ENCODE measurements around the gene RXFP3. TPM values are rescaled to one million over a fixed set of nuclear protein-coding genes. Genes with fewer than 3 reads are reported as not detected.
"Not testable (repeated sequence)": the region's sequence is repeated elsewhere in the genome, so short reads cannot be mapped to it uniquely, and the experiment has no call there.

Gene RXFP3
- total and polyA plus RNA-seq, 5 experiments from 2014 or later: not detected

DNA sequence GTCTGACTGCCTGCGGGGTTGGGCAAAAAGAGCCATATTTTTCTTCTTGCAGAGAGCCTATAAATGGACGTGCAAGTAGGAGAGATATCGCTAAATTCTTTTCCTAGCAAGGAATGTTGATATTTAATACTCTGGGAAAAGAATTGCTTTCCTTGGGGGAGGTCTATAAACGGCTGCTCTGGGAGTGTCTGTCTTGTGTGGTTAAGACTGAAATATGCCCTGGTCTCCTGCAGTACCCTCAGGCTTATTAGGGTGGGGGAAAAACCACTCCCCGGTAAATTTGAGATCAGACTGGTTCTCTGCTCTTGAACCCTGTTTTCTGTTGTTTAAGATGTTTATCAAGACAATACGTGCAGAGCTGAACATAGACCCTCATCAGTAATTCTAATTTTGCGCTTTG is 29.9 kb upstream of the RXFP3 start:
- ATAC-seq, POLR2A ChIA-PET, H3K4me3 Mint-ChIP-seq, H3K27ac Mint-ChIP-seq, DNase-seq, H3K4me1 Mint-ChIP-seq: not testable (repeated sequence)
- Mint-ChIP-seq H3K9me3 (peaks cover 15 to 74% (median 53%) of the 10 kb centered on the region in 9 donors), H3K27me3 (peaks cover 2 to 19% (median 10%) of the 10 kb centered on the region in 5 donors), H3K36me3 (peaks cover 0 to 46% (median 21%) of the 10 kb centered on the region in 3 donors)

GRCh38 chr5:33914844-33915243 is 21.3 kb upstream of the RXFP3 start:
- Mint-ChIP-seq H3K36me3 (peaks cover 0 to 40% (median 7%) of the 10 kb centered on the region in 3 donors), H3K9me3 (peaks cover 6 to 56% (median 38%) of the 10 kb centered on the region in 9 donors), H3K27me3 (peaks cover 0 to 12% (median 5%) of the 10 kb centered on the region in 5 donors)
- DNase-seq, ATAC-seq, H3K27ac Mint-ChIP-seq, H3K4me1 Mint-ChIP-seq, H3K4me3 Mint-ChIP-seq, POLR2A ChIA-PET: not testable (repeated sequence)

DNA sequence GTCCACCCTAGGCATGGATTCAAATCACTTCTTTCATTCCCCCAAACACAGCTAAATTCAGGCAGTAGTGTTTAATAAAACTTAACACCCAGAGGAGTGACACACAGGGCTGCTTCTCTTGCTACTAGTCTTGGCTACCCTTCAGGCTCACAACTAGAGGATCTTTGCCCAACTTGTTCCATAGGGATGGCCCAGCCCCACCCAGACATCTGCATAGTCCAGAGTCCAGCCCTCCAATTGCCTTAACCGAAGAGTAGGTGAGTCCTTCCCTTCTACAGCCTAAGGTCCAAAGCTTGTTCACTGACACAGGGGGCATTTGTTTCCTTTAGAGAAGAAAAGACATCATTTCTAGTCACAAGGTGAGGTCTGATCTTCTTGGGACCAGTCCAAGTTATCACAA is 15.2 kb upstream of the RXFP3 start:
- POLR2A ChIA-PET: no interaction called here
- H3K27ac Mint-ChIP-seq: no peak overlapping the region
- H3K27me3 Mint-ChIP-seq: peaks cover 9 to 34% (median 15%) of the 10 kb centered on the region in 5 donors
- peaks cover 6 to 47% (median 30%) of the 10 kb centered on the region in 9 donors for H3K9me3 Mint-ChIP-seq
- DNase-seq (no peak), ATAC-seq (no peak)
- no peaks in the 10 kb centered on the region for H3K4me1 Mint-ChIP-seq
- peaks cover 0 to 37% (median 4%) of the 10 kb centered on the region in 3 donors for H3K36me3 Mint-ChIP-seq
- no peak overlapping the region for H3K4me3 Mint-ChIP-seq

DNA sequence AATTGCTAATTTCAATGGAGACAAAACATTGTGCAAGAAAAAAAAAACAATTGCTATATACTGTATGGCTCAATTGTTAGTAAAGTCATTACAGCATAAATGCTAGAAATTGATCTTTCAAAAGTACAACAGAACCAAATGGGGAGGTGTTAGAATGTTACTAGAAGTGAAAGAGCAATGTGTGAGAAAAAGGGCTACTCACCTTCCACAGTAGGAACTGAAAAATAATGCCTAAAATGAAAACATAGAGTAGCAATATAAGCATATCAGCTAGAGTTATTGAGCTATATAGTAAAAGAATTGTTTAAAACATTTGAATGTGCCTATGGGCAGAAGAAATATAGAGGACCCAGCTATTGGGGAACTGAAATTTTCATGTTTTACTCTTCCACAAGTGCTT is 10.9 kb upstream of the RXFP3 start:
- no peak for DNase-seq
- H3K4me1 Mint-ChIP-seq: no peaks in the 10 kb centered on the region
- peaks cover 0 to 8% (median 4%) of the 10 kb centered on the region in 9 donors for H3K9me3 Mint-ChIP-seq
- H3K27me3 Mint-ChIP-seq: peaks cover 6 to 31% (median 10%) of the 10 kb centered on the region in 5 donors
- no peak overlapping the region for H3K27ac Mint-ChIP-seq
- H3K36me3 Mint-ChIP-seq: peaks cover 0 to 4% (median 0%) of the 10 kb centered on the region in 3 donors
- POLR2A ChIA-PET: no interaction called here
- no peak overlapping the region for H3K4me3 Mint-ChIP-seq
- ATAC-seq: no peak

- peaks cover 0 to 24% (median 10%) of the 10 kb centered on the region in 5 donors for H3K27me3 Mint-ChIP-seq
Observed at GRCh38 chr5:33927685-33928084, 8.5 kb upstream of the RXFP3 start.

DNA sequence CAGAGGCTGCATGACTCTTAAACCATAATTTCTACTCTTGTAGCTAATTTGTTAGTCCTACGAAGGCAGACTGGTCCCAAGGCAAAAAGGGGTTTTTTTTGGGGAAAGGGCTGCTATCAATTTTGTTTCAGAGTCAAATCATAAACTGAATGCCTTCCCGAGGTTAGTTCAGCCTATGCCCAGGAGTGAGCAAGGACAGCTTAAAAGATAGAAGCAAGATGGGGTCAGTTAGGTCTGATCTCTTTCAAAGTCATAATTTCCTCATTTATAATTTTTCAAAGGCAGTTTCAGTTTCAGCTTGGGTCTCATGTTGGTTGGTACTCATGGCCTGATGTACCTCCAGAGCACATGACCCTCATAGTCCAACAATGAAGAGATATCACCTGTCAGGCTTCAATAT is 7.9 kb upstream of the RXFP3 start:
- Mint-ChIP-seq H3K27ac (no peak overlapping the region), H3K27me3 (peaks cover 2 to 18% (median 10%) of the 10 kb centered on the region in 5 donors), H3K36me3 (no peaks in the 10 kb centered on the region), H3K4me3 (no peak overlapping the region), H3K4me1 (no peaks in the 10 kb centered on the region), H3K9me3 (no peaks in the 10 kb centered on the region)
- no peak for DNase-seq
- no peak for ATAC-seq
- POLR2A ChIA-PET: no interaction called here

More at GRCh38 chr5:33927685-33928084, 8.5 kb upstream of the RXFP3 start:
- no peaks in the 10 kb centered on the region for H3K4me1 Mint-ChIP-seq
- DNase-seq (no peak), ATAC-seq (no peak)
- H3K9me3 Mint-ChIP-seq: no peaks in the 10 kb centered on the region
- POLR2A ChIA-PET: no interaction called here
- no peak overlapping the region for H3K4me3 Mint-ChIP-seq
- peak overlapping the region in 1 of 10 donors; percentile 27 for H3K27ac Mint-ChIP-seq
- no peaks in the 10 kb centered on the region for H3K36me3 Mint-ChIP-seq

- H3K36me3 Mint-ChIP-seq: no peaks in the 10 kb centered on the region
- H3K4me3 Mint-ChIP-seq: no peak overlapping the region
- H3K4me1 Mint-ChIP-seq: no peaks in the 10 kb centered on the region
- POLR2A ChIA-PET: no interaction called here
- no peak for ATAC-seq
- no peak for DNase-seq
- peaks cover 3 to 16% (median 12%) of the 10 kb centered on the region in 5 donors for H3K27me3 Mint-ChIP-seq
- H3K9me3 Mint-ChIP-seq: no peaks in the 10 kb centered on the region
- no peak overlapping the region for H3K27ac Mint-ChIP-seq
Observed at GRCh38 chr5:33929925-33930690, 6.1 kb upstream of the RXFP3 start.

GRCh38 chr5:33931136-33931535 is 5.0 kb upstream of the RXFP3 start:
- Mint-ChIP-seq H3K4me3 (no peak overlapping the region), H3K27me3 (peaks cover 4 to 24% (median 16%) of the 10 kb centered on the region in 5 donors), H3K9me3 (no peaks in the 10 kb centered on the region), H3K27ac (no peak overlapping the region), H3K4me1 (peaks cover 0 to 2% (median 0%) of the 10 kb centered on the region in 4 donors), H3K36me3 (no peaks in the 10 kb centered on the region)
- DNase-seq: no peak
- POLR2A ChIA-PET: no interaction called here
- no peak for ATAC-seq

DNA sequence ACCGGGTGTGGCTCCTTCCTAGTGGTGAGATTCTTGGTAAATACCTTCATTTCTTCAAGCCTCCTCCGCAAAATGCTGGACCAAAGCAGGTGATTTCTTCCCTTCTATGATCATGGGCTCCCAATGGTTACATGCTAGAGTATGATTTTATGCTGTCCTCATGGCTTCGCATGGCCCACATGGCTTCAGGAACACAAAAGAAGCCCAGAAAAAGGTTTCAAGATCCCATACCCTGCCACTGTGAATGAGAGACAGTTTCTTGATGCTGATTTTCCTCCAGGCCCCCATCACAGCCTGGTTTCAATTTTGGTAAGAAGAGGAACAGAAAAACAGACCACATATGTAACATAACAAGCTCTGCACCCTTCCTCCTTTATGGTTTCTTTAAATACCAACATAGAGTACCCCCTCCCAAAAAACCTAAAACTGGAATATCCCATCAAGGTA is 2.4 kb upstream of the RXFP3 start:
- Mint-ChIP-seq H3K27me3 (peaks cover 8 to 49% (median 36%) of the 10 kb centered on the region in 5 donors), H3K27ac (no peak overlapping the region), H3K4me1 (peaks cover 0 to 8% (median 0%) of the 10 kb centered on the region in 4 donors), H3K4me3 (no peak overlapping the region), H3K36me3 (no peaks in the 10 kb centered on the region), H3K9me3 (no peaks in the 10 kb centered on the region)
- POLR2A ChIA-PET: no interaction called here
- ATAC-seq (no peak), DNase-seq (no peak)

DNA sequence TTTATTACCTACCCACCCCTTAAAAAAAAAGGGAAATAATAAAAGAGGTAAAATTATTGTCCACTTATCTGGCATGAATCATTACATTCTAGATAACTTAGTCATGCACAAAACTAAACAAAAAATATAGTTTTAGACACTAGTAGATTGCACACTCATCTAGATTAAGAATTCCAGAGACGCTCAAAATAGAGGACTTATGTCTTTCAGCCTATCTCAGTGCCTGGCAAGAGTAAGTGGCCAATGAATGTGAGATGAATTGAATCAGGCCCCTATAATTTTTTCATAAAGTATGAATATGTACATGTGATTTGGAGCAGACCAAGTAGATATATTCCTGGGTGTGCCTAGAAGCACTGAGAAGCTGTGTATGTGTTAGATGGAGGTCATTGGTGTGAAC is 2.0 kb upstream of the RXFP3 start:
- POLR2A ChIA-PET: no interaction called here
- DNase-seq (no peak), ATAC-seq (no peak)
- no peak overlapping the region for H3K27ac Mint-ChIP-seq
- no peak overlapping the region for H3K4me3 Mint-ChIP-seq
- H3K36me3 Mint-ChIP-seq: no peaks in the 10 kb centered on the region
- H3K9me3 Mint-ChIP-seq: no peaks in the 10 kb centered on the region
- H3K27me3 Mint-ChIP-seq: peaks cover 8 to 53% (median 40%) of the 10 kb centered on the region in 5 donors
- peaks cover 0 to 8% (median 0%) of the 10 kb centered on the region in 4 donors for H3K4me1 Mint-ChIP-seq

DNA sequence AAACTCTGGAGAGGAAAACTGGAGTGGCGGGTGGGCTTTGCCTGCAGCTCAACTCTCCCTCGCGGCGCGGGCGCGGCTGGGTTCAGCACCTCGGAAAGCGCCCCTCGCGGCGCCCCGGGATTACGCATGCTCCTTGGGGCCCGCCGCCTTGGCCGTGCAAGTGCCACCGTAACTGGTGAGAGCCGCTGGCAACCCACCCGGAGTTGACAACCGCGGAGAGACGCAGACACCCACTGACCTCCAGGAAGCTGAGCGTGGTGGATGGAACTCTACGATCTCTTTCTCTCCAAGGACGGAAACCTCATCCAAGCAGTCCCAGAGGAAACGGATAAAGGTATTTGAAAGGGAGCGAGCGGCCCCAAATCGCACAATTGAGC is 194 bp upstream of the RXFP3 start:
- Mint-ChIP-seq H3K4me3 (peak overlapping the region in 2 of 10 donors; percentile 15 to 25), H3K9me3 (no peaks in the 10 kb centered on the region), H3K4me1 (peaks cover 0 to 8% (median 0%) of the 10 kb centered on the region in 4 donors), H3K27me3 (peaks cover 16 to 72% (median 53%) of the 10 kb centered on the region in 5 donors), H3K36me3 (no peaks in the 10 kb centered on the region), H3K27ac (peak overlapping the region in 1 of 10 donors; percentile 34)
- POLR2A ChIA-PET: no interaction called here
- DNase-seq: peak in 8 of 10 donors; percentile 8 to 66 (median 32)
- ATAC-seq: peak; percentile 42 to 53

DNA sequence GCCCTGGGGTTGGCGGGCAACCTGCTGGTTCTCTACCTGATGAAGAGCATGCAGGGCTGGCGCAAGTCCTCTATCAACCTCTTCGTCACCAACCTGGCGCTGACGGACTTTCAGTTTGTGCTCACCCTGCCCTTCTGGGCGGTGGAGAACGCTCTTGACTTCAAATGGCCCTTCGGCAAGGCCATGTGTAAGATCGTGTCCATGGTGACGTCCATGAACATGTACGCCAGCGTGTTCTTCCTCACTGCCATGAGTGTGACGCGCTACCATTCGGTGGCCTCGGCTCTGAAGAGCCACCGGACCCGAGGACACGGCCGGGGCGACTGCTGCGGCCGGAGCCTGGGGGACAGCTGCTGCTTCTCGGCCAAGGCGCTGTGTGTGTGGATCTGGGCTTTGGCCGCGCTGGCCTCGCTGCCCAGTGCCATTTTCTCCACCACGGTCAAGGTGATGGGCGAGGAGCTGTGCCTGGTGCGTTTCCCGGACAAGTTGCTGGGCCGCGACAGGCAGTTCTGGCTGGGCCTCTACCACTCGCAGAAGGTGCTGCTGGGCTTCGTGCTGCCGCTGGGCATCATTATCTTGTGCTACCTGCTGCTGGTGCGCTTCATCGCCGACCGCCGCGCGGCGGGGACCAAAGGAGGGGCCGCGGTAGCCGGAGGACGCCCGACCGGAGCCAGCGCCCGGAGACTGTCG is 976 bp downstream of the RXFP3 start:
- H3K36me3 Mint-ChIP-seq: no peaks in the 10 kb centered on the region
- ATAC-seq: no peak
- H3K27me3 Mint-ChIP-seq: peaks cover 20 to 73% (median 49%) of the 10 kb centered on the region in 5 donors
- H3K4me1 Mint-ChIP-seq: peaks cover 0 to 8% (median 0%) of the 10 kb centered on the region in 4 donors
- H3K4me3 Mint-ChIP-seq: no peak overlapping the region
- no peak for DNase-seq
- H3K27ac Mint-ChIP-seq: no peak overlapping the region
- POLR2A ChIA-PET: no interaction called here
- no peaks in the 10 kb centered on the region for H3K9me3 Mint-ChIP-seq

Measured in naive thymus-derived CD8-positive, alpha-beta T cell (primary cell).